K562 (cell line): ENCODE results near the gene SULT1E1. TPM values are rescaled to one million over a fixed set of nuclear protein-coding genes. Genes with fewer than 3 reads are reported as not detected.

Experiments
- ATAC-seq: fragments of 200-7000 bp; cut with Tn5 transposase; 3 replicates; pipeline ENCODE4 v1.9.1; 2020; ENCODE audit warnings: moderate library complexity
- Bru-seq: library from RNA; stranded (reverse); fragments of 400-500 nt; gene quantifications from one replicate; lab custom pipeline; 2021; lab: Mats Ljungman, UMichigan
- BruChase-seq, 2 experiments: library from RNA; stranded (reverse); fragments of 400-500 nt; gene quantifications; one replicate each; lab custom pipeline; 2021; lab: Mats Ljungman, UMichigan
- BruUV-seq: library from RNA; stranded (reverse); fragments of 400-500 nt; replicated peaks from 2 replicates; lab custom pipeline; 2021; lab: Mats Ljungman, UMichigan
- CTCF ChIA-PET: fragments of 300-600 bp; formaldehyde crosslinking; extraction: SDS; loops from one replicate; lab custom pipeline; 2021; ENCODE audit warnings: low intra/inter-chr PET ratio; lab: Yijun Ruan, JAX
- POLR2A ChIA-PET: fragments of 300-600, 350-650 bp; sonication (Branson Sonifier 250); formaldehyde crosslinking; extraction: SDS; loops from one replicate; lab custom pipeline; 2021; ENCODE audit warnings: antibody characterized with exemption, inconsistent platforms; lab: Yijun Ruan, JAX
- DNase-seq, 4 experiments: peaks; one replicate each; pipeline versions ENCODE4 v3.0.0 to v3.0.0-alpha.2; 2011 to 2018; ENCODE audit warnings: low spot score in 3 of 4, mixed read lengths in 3 of 4; ENCODE audit errors: extremely low read depth in 1 of 4
- FAIRE-seq: peaks from 2 replicates; lab custom pipeline; 2011; peaks lifted over from hg19 to GRCh38; lab: Jason Lieb, UNC
- H2AFZ ChIP-seq: 2 replicates; pipeline ENCODE4 v1.6.0; 2011; ENCODE audit warnings: low read depth, low read length, control low read depth, inconsistent platforms
- H3K27ac ChIP-seq: fragments of 200-600 bp; 3 replicates; pipeline ENCODE4 v1.8.0; 2011; ENCODE audit warnings: low read depth, mild to moderate bottlenecking, control low read depth, inconsistent platforms, low read length, moderate library complexity, mixed read lengths; ENCODE audit errors: extremely low read depth
- H3K27me3 ChIP-seq, 2 experiments: fragments of 300-600 bp in 1 of 2; 2 replicates in 1 of 2; 3 replicates in 1 of 2; pipeline versions ENCODE4 v1.6.0 to v1.8.0; 2011; ENCODE audit warnings: inconsistent platforms in 2 of 2, low read length in 2 of 2, mild to moderate bottlenecking in 1 of 2, mixed read lengths in 1 of 2, moderate library complexity in 1 of 2; ENCODE audit not compliant: control insufficient read depth in 2 of 2, insufficient read depth in 2 of 2
- H3K36me3 ChIP-seq: fragments of 300-600 bp; 3 replicates; pipeline ENCODE4 v1.8.0; 2011; ENCODE audit warnings: mild to moderate bottlenecking, low read length, inconsistent platforms; ENCODE audit not compliant: control insufficient read depth, insufficient read depth
- H3K4me1 ChIP-seq, 2 experiments: fragments of 200-600 bp in 1 of 2; replicated peaks in 1 of 2; 2 replicates in 1 of 2; 3 replicates in 1 of 2; pipeline versions ENCODE4 v1.5.1 to v1.8.0; 2011; ENCODE audit warnings: inconsistent platforms in 2 of 2, low read length in 2 of 2, mild to moderate bottlenecking in 1 of 2, mixed read lengths in 1 of 2, moderate library complexity in 1 of 2; ENCODE audit not compliant: control insufficient read depth in 2 of 2, insufficient read depth in 2 of 2
- H3K4me2 ChIP-seq: 2 replicates; pipeline ENCODE4 v1.6.1; 2011; ENCODE audit warnings: low read length, control low read depth, inconsistent platforms, mixed read lengths; ENCODE audit not compliant: insufficient read depth
- H3K4me3 ChIP-seq: fragments of 200-600 bp; sonication (generic), shearing (Covaris generic); 2 replicates; pipeline ENCODE4 v1.5.1; 2016; ENCODE audit warnings: control low read depth, inconsistent platforms
- H3K79me2 ChIP-seq: fragments of 200-600 bp; 3 replicates; pipeline ENCODE4 v1.8.0; 2011; ENCODE audit warnings: low read length, inconsistent platforms; ENCODE audit not compliant: control insufficient read depth, insufficient read depth
- H3K9ac ChIP-seq, 2 experiments: 2 replicates each; pipeline versions ENCODE4 v1.6.0 to v1.6.1; 2011; ENCODE audit warnings: low read depth in 2 of 2, low read length in 2 of 2, control low read depth in 1 of 2, inconsistent platforms in 1 of 2, mild to moderate bottlenecking in 1 of 2, mixed read lengths in 1 of 2; ENCODE audit not compliant: insufficient read depth in 1 of 2
- H3K9me1 ChIP-seq: one replicate; pipeline ENCODE4 v1.6.0; 2011; ENCODE audit warnings: inconsistent platforms, mild to moderate bottlenecking, low read length, moderate library complexity; ENCODE audit not compliant: control insufficient read depth, insufficient read depth
- H3K9me3 ChIP-seq: replicated peaks from 2 replicates; pipeline ENCODE4 v1.5.1; 2011; ENCODE audit warnings: low read depth, low read length, inconsistent platforms; ENCODE audit not compliant: control insufficient read depth, insufficient read depth
- H4K20me1 ChIP-seq: replicated peaks from 2 replicates; pipeline ENCODE4 v1.6.1; 2011; ENCODE audit warnings: low read length, inconsistent platforms, mixed read lengths; ENCODE audit not compliant: control insufficient read depth, insufficient read depth
- CBX5 ChIP-seq: IDR thresholded peaks from 2 replicates; pipeline ENCODE4 v1.6.1; 2014; ENCODE audit warnings: low read depth, borderline replicate concordance
- ELF1 ChIP-seq: fragments of 200-800 bp; sonication (Bioruptor generic); IDR thresholded peaks from 2 replicates; pipeline ENCODE4 v1.6.1; 2016; ENCODE audit warnings: missing genetic modification characterization, missing compliant biosample characterization
- GABPB2 ChIP-seq: fragments of 250-450 bp; sonication (Bioruptor Pico); conservative IDR thresholded peaks from 2 replicates; pipeline ENCODE4 v1.5.1; 2021; ENCODE audit warnings: mild to moderate bottlenecking
- TAF15 ChIP-seq: fragments of 200-400 bp; formaldehyde crosslinking; IDR thresholded peaks from 2 replicates; pipeline ENCODE4 v1.6.1; 2017; ENCODE audit warnings: mild to moderate bottlenecking, low read depth, low read length, moderate library complexity
- ZNF212 ChIP-seq: fragments of 450-650 bp; formaldehyde crosslinking; IDR thresholded peaks from 2 replicates; pipeline ENCODE4 v1.4.0; 2020; ENCODE audit warnings: mild to moderate bottlenecking
- ZNF561 ChIP-seq: fragments of 450-650 bp; formaldehyde crosslinking; conservative IDR thresholded peaks from 2 replicates; pipeline ENCODE4 v1.4.0; 2020; ENCODE audit warnings: mild to moderate bottlenecking, moderate library complexity
- WGBS: fragments of 100-300 bp; shearing (Covaris generic); methylation state at CpG from one replicate; pipeline ENCODE4 v1.1.6; 2016; ENCODE audit warnings: low coverage, mixed read lengths; ENCODE audit not compliant: insufficient coverage; ENCODE audit errors: missing lambda C conversion rate; 5-methylcytosine and 5-hydroxymethylcytosine counted together
- in situ Hi-C: fragments of 300-500 bp; cut with MboI; formaldehyde crosslinking; loops from 4 replicates; pipeline ENCODE4 v1.15.0; 2018; ENCODE audit warnings: inconsistent platforms, mixed read lengths
- intact Hi-C: fragments of 100-400 bp; cut with micrococcal nuclease; formaldehyde crosslinking; loops from 2 replicates; pipeline ENCODE4 v1.14.2; 2022
- long read RNA-seq, 3 experiments: library from polyadenylated mRNA in 2 of 3; library from RNA in 1 of 3; unstranded in 2 of 3; stranded (forward) in 1 of 3; transcript quantifications; one replicate each; pipeline ENCODE4 v2.0.0, GENCODE V29; 2019 to 2022
- polyA minus RNA-seq, 3 experiments: library from RNA; depleted of rRNA, polyadenylated mRNA; stranded (reverse); fragments of >200 nt; gene quantifications; 2 replicates each; pipeline ENCODE4 v1.2.3, GENCODE V29; 2011
- polyA plus RNA-seq, 8 experiments: library from polyadenylated mRNA; depleted of rRNA in 4 of 8; stranded (reverse) in 5 of 8; unstranded in 3 of 8; fragments of >200 nt; fragmentation: Nextera tagmentation in 2 of 8; fragmentation: Illumina TruSeq in 1 of 8; extraction: Ambion mirVana in 2 of 8; extraction: Trizol in 1 of 8; gene quantifications; 2 replicates each; pipeline versions ENCODE4 v1.2.1 to v1.2.3, GENCODE V29; 2011 to 2014; ENCODE audit warnings: inconsistent platforms in 1 of 8, missing spikeins in 1 of 8
- total RNA-seq, 7 experiments: library from RNA; depleted of rRNA in 6 of 7; stranded (reverse); fragments of >200 nt in 6 of 7; fragmentation: Illumina TruSeq in 2 of 7; extraction: Trizol in 2 of 7; gene quantifications; 2 replicates each; pipeline versions ENCODE4 v1.2.1 to v1.2.3, GENCODE V29; 2011 to 2021; ENCODE audit warnings: low replicate concordance in 1 of 7
- TF ChIP-seq, protein P1 (sequence below): sonication (generic); formaldehyde crosslinking; IDR thresholded peaks from 2 replicates; pipeline ENCODE4 v1.8.0; 2023; ENCODE audit warnings: missing genetic modification reagents, mild to moderate bottlenecking, borderline replicate concordance
- TF ChIP-seq, protein P2 (sequence below): fragments of 250-450 bp; sonication (Bioruptor Pico); IDR thresholded peaks from 2 replicates; pipeline ENCODE4 v1.5.0; 2022; ENCODE audit warnings: mild to moderate bottlenecking

SULT1E1 gene, protein sequence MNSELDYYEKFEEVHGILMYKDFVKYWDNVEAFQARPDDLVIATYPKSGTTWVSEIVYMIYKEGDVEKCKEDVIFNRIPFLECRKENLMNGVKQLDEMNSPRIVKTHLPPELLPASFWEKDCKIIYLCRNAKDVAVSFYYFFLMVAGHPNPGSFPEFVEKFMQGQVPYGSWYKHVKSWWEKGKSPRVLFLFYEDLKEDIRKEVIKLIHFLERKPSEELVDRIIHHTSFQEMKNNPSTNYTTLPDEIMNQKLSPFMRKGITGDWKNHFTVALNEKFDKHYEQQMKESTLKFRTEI
- not detected in 2 replicates for total RNA-seq (2011; cell fraction: chromatin; rRNA removed; ENCODE audit: low replicate concordance)
- total RNA-seq (2011; cell fraction: nucleolus; rRNA removed), result not detected in 2 replicates
- total RNA-seq (2011; cell fraction: nucleoplasm; rRNA removed), result not detected in 2 replicates
- total RNA-seq (2014; rRNA removed) (not detected in 2 replicates), total RNA-seq (2014; rRNA removed; fragmentation: Illumina TruSeq; extraction: Trizol) (not detected in 2 replicates), total RNA-seq (2015; rRNA removed; fragmentation: Illumina TruSeq; extraction: Trizol) (not detected in 2 replicates), total RNA-seq (2021) (not detected in 2 replicates), polyA plus RNA-seq (2011; rRNA removed) (not detected in 2 replicates), polyA plus RNA-seq (2014; fragmentation: Illumina TruSeq; extraction: Trizol) (not detected in 2 replicates), polyA plus RNA-seq (2014; fragmentation: Nextera tagmentation; extraction: Ambion mirVana) (not detected), polyA plus RNA-seq (2014; rRNA removed) (not detected in 2 replicates), polyA minus RNA-seq (2011; rRNA and poly(A)+ RNA removed) (not detected in 2 replicates), Bru-seq, nascent RNA (not detected), BruChase-seq, experiment 1, labeled RNA remaining after a 2-hour chase (not detected), BruChase-seq, experiment 2, labeled RNA remaining after a 6-hour chase (not detected)
- polyA plus RNA-seq (2011; cell fraction: cytosol; rRNA removed), result not detected in 2 replicates
- polyA plus RNA-seq (2011; cell fraction: nucleus; rRNA removed), result not detected in 2 replicates
- not detected in 2 replicates for polyA plus RNA-seq (2012)
- polyA minus RNA-seq (2011; cell fraction: cytosol; rRNA and poly(A)+ RNA removed), result not detected in 2 replicates
- not detected in 2 replicates for polyA minus RNA-seq (2011; cell fraction: nucleus; rRNA and poly(A)+ RNA removed)
- long read RNA-seq, experiment 1, result 0 reads
- long read RNA-seq, experiment 2, result 0 reads
- long read RNA-seq, experiment 3, result 0 reads

DNA sequence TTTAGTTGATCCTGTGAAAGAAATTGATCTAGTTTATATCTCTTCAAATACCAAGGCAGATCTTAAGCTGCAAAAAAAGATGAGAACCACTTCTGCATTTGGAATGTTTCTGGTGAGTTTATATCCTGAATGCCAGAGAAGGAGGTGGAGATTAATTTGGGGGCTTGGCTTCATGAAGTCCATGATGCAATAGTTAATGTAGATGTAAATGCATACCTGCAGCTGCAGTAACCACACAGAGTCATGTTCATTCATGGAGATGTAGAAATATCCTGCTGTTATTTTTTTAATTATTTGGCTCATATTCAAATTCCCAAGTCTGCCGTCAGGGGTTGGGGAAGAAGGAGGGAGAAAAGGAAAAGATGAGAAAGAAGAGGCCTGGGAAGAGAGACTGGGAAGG is at the start of gene SULT1E1:
Gene SULT1E1, minus strand, starts transcription at position 94 of the 400 bp plus-strand sequence. CDS start 2,501 bp downstream, outside the sequence.
- Histone ChIP-seq H3K9ac (no peak within 1 kb of the TSS), H3K79me2 (no peaks in the 10 kb centered on the region), H3K9me3 (no peaks in the 10 kb centered on the region; the same call in 1 of the 2 replicates), H4K20me1 (no peaks in the 10 kb centered on the region), H3K4me3 (no peak within 1 kb of the TSS), H3K27me3 (no peaks in the 10 kb centered on the region), H3K36me3 (no peaks in the 10 kb centered on the region), H3K27ac (no peak within 1 kb of the TSS), H2AFZ (no peak within 1 kb of the TSS), H3K4me2 (no peak within 1 kb of the TSS), H3K4me1 (no peaks in the 10 kb centered on the region), H3K9me1 (no peaks in the 10 kb centered on the region)
- no TSS peak for BruUV-seq
- intact Hi-C loops, result no loop called here
- ChIA-PET CTCF (no interaction called here), POLR2A (no interaction called here)
- in situ Hi-C loops, result loop anchor here (25.0 kb wide), 1 partner anchor 1098 kb away; no protein-coding TSS in a partner anchor
- TF ChIP-seq ELF1 (tag) (no peak), ZNF212 (CRISPR knock-in tag) (no peak), GABPB2 (CRISPR knock-in tag) (no peak), TAF15 (no peak), CBX5 (no peak), ZNF561 (no peak)
- TF ChIP-seq, protein P1, sequence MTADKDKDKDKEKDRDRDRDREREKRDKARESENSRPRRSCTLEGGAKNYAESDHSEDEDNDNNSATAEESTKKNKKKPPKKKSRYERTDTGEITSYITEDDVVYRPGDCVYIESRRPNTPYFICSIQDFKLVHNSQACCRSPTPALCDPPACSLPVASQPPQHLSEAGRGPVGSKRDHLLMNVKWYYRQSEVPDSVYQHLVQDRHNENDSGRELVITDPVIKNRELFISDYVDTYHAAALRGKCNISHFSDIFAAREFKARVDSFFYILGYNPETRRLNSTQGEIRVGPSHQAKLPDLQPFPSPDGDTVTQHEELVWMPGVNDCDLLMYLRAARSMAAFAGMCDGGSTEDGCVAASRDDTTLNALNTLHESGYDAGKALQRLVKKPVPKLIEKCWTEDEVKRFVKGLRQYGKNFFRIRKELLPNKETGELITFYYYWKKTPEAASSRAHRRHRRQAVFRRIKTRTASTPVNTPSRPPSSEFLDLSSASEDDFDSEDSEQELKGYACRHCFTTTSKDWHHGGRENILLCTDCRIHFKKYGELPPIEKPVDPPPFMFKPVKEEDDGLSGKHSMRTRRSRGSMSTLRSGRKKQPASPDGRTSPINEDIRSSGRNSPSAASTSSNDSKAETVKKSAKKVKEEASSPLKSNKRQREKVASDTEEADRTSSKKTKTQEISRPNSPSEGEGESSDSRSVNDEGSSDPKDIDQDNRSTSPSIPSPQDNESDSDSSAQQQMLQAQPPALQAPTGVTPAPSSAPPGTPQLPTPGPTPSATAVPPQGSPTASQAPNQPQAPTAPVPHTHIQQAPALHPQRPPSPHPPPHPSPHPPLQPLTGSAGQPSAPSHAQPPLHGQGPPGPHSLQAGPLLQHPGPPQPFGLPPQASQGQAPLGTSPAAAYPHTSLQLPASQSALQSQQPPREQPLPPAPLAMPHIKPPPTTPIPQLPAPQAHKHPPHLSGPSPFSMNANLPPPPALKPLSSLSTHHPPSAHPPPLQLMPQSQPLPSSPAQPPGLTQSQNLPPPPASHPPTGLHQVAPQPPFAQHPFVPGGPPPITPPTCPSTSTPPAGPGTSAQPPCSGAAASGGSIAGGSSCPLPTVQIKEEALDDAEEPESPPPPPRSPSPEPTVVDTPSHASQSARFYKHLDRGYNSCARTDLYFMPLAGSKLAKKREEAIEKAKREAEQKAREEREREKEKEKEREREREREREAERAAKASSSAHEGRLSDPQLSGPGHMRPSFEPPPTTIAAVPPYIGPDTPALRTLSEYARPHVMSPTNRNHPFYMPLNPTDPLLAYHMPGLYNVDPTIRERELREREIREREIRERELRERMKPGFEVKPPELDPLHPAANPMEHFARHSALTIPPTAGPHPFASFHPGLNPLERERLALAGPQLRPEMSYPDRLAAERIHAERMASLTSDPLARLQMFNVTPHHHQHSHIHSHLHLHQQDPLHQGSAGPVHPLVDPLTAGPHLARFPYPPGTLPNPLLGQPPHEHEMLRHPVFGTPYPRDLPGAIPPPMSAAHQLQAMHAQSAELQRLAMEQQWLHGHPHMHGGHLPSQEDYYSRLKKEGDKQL (CRISPR knock-in tag), result no peak
- TF ChIP-seq, protein P2, sequence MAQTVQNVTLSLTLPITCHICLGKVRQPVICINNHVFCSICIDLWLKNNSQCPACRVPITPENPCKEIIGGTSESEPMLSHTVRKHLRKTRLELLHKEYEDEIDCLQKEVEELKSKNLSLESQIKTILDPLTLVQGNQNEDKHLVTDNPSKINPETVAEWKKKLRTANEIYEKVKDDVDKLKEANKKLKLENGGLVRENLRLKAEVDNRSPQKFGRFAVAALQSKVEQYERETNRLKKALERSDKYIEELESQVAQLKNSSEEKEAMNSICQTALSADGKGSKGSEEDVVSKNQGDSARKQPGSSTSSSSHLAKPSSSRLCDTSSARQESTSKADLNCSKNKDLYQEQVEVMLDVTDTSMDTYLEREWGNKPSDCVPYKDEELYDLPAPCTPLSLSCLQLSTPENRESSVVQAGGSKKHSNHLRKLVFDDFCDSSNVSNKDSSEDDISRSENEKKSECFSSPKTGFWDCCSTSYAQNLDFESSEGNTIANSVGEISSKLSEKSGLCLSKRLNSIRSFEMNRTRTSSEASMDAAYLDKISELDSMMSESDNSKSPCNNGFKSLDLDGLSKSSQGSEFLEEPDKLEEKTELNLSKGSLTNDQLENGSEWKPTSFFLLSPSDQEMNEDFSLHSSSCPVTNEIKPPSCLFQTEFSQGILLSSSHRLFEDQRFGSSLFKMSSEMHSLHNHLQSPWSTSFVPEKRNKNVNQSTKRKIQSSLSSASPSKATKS (CRISPR knock-in tag), result no peak
- ATAC-seq (no peak), FAIRE-seq (no peak), DNase-seq (no peak)
- 0% methylated on average over 1 of the region's 1 CpG for WGBS
